CD4-positive, alpha-beta memory T cell (primary cell): ENCODE data around the gene MARCHF10. TPM values are rescaled to one million over a fixed set of nuclear protein-coding genes. Genes with fewer than 3 reads are reported as not detected.
A peak's percentile ranks its signal among the peaks of the same experiment; 100 is the strongest.
"Not testable (repeated sequence)": the region's sequence is repeated elsewhere in the genome, so short reads cannot be mapped to it uniquely, and the experiment has no call there.

ENCODE experiments used
- CTCF ChIA-PET: fragments of 350-600 bp; sonication (Branson Sonifier 250); formaldehyde crosslinking; loops from one replicate; lab custom pipeline; 2021; ENCODE audit warnings: inconsistent platforms; ENCODE audit not compliant: partially characterized antibody; lab: Charles Lee
- POLR2A ChIA-PET: fragments of 350-600 bp; sonication (Branson Sonifier 250); formaldehyde crosslinking; loops from one replicate; lab custom pipeline; 2021; ENCODE audit not compliant: partially characterized antibody; lab: Charles Lee
- DNase-seq, 5 donors: peaks; one replicate each; pipeline versions ENCODE4 v3.0.0 to v3.0.0-alpha.2; 2020 to 2022; ENCODE audit warnings: mixed read lengths in 1 of 5
- H3K27ac ChIP-seq: one replicate; pipeline ENCODE4 v1.7.0; 2013; ENCODE audit warnings: low read depth, low read length
- H3K27me3 ChIP-seq: 2 replicates; pipeline ENCODE4 v1.7.0; 2013; ENCODE audit warnings: mild to moderate bottlenecking, low read length, moderate library complexity; ENCODE audit not compliant: insufficient read depth
- H3K36me3 ChIP-seq: 2 replicates; pipeline ENCODE4 v1.7.0; 2013; ENCODE audit warnings: mild to moderate bottlenecking, low read length, moderate library complexity; ENCODE audit not compliant: insufficient read depth
- H3K4me1 ChIP-seq: 2 replicates; pipeline ENCODE4 v1.7.0; 2013; ENCODE audit warnings: mild to moderate bottlenecking, low read length, moderate library complexity; ENCODE audit not compliant: insufficient read depth
- H3K4me3 ChIP-seq, 2 donors: one replicate each; pipeline ENCODE4 v1.7.0; 2013; ENCODE audit warnings: low read length in 2 of 2, mild to moderate bottlenecking in 1 of 2
- H3K9me3 ChIP-seq, 2 donors: one replicate each; pipeline ENCODE4 v1.7.0; 2013; ENCODE audit warnings: low read length in 2 of 2, control low read depth in 1 of 2; ENCODE audit not compliant: control insufficient read depth in 1 of 2
- H3K27ac Mint-ChIP-seq, 7 donors: one replicate each; pipeline ENCODE4 v1.8.0; 2020 to 2021; ENCODE audit warnings: mixed read lengths in 7 of 7, mild to moderate bottlenecking in 6 of 7, inconsistent platforms in 3 of 7, moderate library complexity in 3 of 7
- H3K27me3 Mint-ChIP-seq, 2 donors: one replicate each; pipeline ENCODE4 v1.8.0; 2020 to 2021; ENCODE audit warnings: mixed read lengths in 2 of 2
- H3K36me3 Mint-ChIP-seq, 2 donors: one replicate each; pipeline ENCODE4 v1.8.0; 2020 to 2021; ENCODE audit warnings: mixed read lengths in 2 of 2, inconsistent platforms in 1 of 2, mild to moderate bottlenecking in 1 of 2
- H3K4me1 Mint-ChIP-seq, 4 donors: one replicate each; pipeline ENCODE4 v1.8.0; 2020 to 2021; ENCODE audit warnings: mixed read lengths in 4 of 4, mild to moderate bottlenecking in 1 of 4
- H3K4me3 Mint-ChIP-seq, 8 donors: one replicate each; pipeline ENCODE4 v1.8.0; 2020 to 2021; ENCODE audit warnings: mixed read lengths in 8 of 8, mild to moderate bottlenecking in 7 of 8, moderate library complexity in 6 of 8, inconsistent platforms in 3 of 8
- H3K9me3 Mint-ChIP-seq, 8 donors: one replicate each; pipeline ENCODE4 v1.8.0; 2020 to 2021; ENCODE audit warnings: mixed read lengths in 8 of 8, mild to moderate bottlenecking in 5 of 8, inconsistent platforms in 3 of 8, moderate library complexity in 1 of 8
- intact Hi-C: fragments of 100-400 bp; cut with micrococcal nuclease; formaldehyde crosslinking; loops from one replicate; pipeline ENCODE4 v1.15.1; 2023
- polyA plus RNA-seq, 2 donors: library from polyadenylated mRNA; unstranded; fragments of 300-500 nt; fragmentation: Illumina TruSeq; gene quantifications; one replicate each; pipeline ENCODE4 v1.2.3, GENCODE V29; 2021
- total RNA-seq, 2 experiments: library from RNA; stranded (reverse); gene quantifications; one replicate each; pipeline ENCODE4 v1.2.3, GENCODE V29; 2021

MARCHF10 gene
- total and polyA plus RNA-seq, 4 experiments from 2014 or later = 0.15 to 0.89 (median 0.45) TPM

- POLR2A ChIA-PET = no interaction called here
- H3K9me3 Mint-ChIP-seq = no peaks in the 10 kb centered on the region
- CTCF ChIA-PET = interaction anchor here (0.5 kb wide), 1 partner anchor 98 kb away, joined by 3 read pairs; no protein-coding TSS in a partner anchor
- Histone ChIP-seq H3K36me3 (no peaks in the 10 kb centered on the region), H3K9me3 (no peaks in the 10 kb centered on the region), H3K27ac (no peak overlapping the region), H3K27me3 (no peaks in the 10 kb centered on the region), H3K4me1 (no peaks in the 10 kb centered on the region), H3K4me3 (no peak overlapping the region)
- H3K4me1 Mint-ChIP-seq = no peaks in the 10 kb centered on the region
- DNase-seq = no peak
- no peaks in the 10 kb centered on the region for H3K36me3 Mint-ChIP-seq
- intact Hi-C loops = no loop called here
- peaks cover 0 to 2% of the 10 kb centered on the region in 2 donors for H3K27me3 Mint-ChIP-seq
- H3K4me3 Mint-ChIP-seq = no peak overlapping the region
- no peak overlapping the region for H3K27ac Mint-ChIP-seq
Observed at GRCh38 chr17:62692159-62692651, 115.9 kb downstream of the MARCHF10 start.

- POLR2A ChIA-PET, H3K9me3 ChIP-seq, H3K4me3 ChIP-seq, H3K36me3 Mint-ChIP-seq, H3K27ac Mint-ChIP-seq, H3K27me3 ChIP-seq, CTCF ChIA-PET, H3K36me3 ChIP-seq, H3K4me1 Mint-ChIP-seq, DNase-seq, H3K4me3 Mint-ChIP-seq, H3K9me3 Mint-ChIP-seq, H3K27ac ChIP-seq, intact Hi-C loops, H3K4me1 ChIP-seq, H3K27me3 Mint-ChIP-seq: not testable (repeated sequence)
Observed at GRCh38 chr17:62691589-62691915, 116.6 kb downstream of the MARCHF10 start.

- Mint-ChIP-seq H3K9me3 (no peaks in the 10 kb centered on the region), H3K4me3 (no peak overlapping the region), H3K36me3 (no peaks in the 10 kb centered on the region), H3K4me1 (no peaks in the 10 kb centered on the region), H3K27ac (no peak overlapping the region), H3K27me3 (peaks cover 0 to 2% of the 10 kb centered on the region in 2 donors)
- POLR2A ChIA-PET = no interaction called here
- no peaks in the 10 kb centered on the region for H3K27me3 ChIP-seq
- no peaks in the 10 kb centered on the region for H3K36me3 ChIP-seq
- intact Hi-C loops = no loop called here
- no peaks in the 10 kb centered on the region for H3K4me1 ChIP-seq
- no peak overlapping the region for H3K27ac ChIP-seq
- no peaks in the 10 kb centered on the region for H3K9me3 ChIP-seq
- H3K4me3 ChIP-seq = no peak overlapping the region
- CTCF ChIA-PET = interaction anchor here (0.9 kb wide), 1 partner anchor 34 kb away, joined by 3 read pairs; no protein-coding TSS in a partner anchor
- DNase-seq = no peak
Observed at GRCh38 chr17:62690168-62690897, 117.8 kb downstream of the MARCHF10 start.

GRCh38 chr17:62689441-62690167 is 118.5 kb downstream of the MARCHF10 start:
- Histone ChIP-seq H3K36me3 (no peaks in the 10 kb centered on the region), H3K27me3 (no peaks in the 10 kb centered on the region), H3K4me1 (no peaks in the 10 kb centered on the region), H3K27ac (no peak overlapping the region), H3K9me3 (no peaks in the 10 kb centered on the region), H3K4me3 (no peak overlapping the region)
- intact Hi-C loops = no loop called here
- Mint-ChIP-seq H3K9me3 (no peaks in the 10 kb centered on the region), H3K27ac (no peak overlapping the region), H3K4me1 (no peaks in the 10 kb centered on the region), H3K4me3 (no peak overlapping the region), H3K27me3 (peaks cover 0 to 2% of the 10 kb centered on the region in 2 donors), H3K36me3 (no peaks in the 10 kb centered on the region)
- CTCF ChIA-PET = interaction anchor here (0.9 kb wide), 1 partner anchor 35 kb away, joined by 3 read pairs; no protein-coding TSS in a partner anchor
- POLR2A ChIA-PET = no interaction called here
- no peak for DNase-seq

DNA sequence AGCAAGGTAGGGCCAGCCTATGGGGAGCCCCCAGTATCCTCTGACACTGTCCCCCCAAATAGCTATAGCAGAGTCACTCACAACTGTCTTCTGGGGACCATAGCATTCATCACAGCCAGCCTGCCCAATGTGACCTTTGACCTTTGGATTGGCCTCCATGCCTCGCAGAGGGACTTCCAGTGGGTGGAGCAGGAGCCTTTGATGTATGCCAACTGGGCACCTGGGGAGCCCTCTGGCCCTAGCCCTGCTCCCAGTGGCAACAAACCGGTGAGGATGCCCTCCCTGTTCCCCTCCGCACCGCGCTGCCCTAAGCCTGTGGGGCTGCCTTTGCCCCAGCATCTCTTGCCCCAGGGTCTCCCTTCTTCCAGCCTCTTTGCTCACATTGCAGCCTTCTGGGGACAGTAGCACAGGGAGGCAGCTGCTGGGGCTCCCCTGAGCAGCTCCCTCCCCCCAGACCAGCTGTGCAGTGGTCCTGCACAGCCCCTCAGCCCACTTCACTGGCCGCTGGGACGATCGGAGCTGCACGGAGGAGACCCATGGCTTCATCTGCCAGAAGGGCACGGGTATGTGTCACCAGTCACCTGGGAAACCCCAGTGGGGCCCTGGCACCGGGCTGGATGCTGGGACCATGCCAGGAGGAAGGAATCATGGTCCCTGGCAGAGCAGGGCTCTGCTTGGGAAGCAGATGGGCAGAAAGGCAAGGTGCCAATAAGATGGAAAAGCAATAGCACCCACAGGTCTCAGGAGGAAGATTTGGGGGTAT is 119.5 kb downstream of the MARCHF10 start:
- no peaks in the 10 kb centered on the region for H3K27me3 Mint-ChIP-seq
- no peak overlapping the region for H3K4me3 ChIP-seq
- no peaks in the 10 kb centered on the region for H3K9me3 ChIP-seq
- no peaks in the 10 kb centered on the region for H3K27me3 ChIP-seq
- H3K4me1 ChIP-seq = no peaks in the 10 kb centered on the region
- no peak overlapping the region for H3K27ac ChIP-seq
- DNase-seq = no peak
- no peaks in the 10 kb centered on the region for H3K9me3 Mint-ChIP-seq
- CTCF ChIA-PET = no interaction called here
- POLR2A ChIA-PET = no interaction called here
- H3K27ac Mint-ChIP-seq = no peak overlapping the region
- no peaks in the 10 kb centered on the region for H3K36me3 Mint-ChIP-seq
- no peaks in the 10 kb centered on the region for H3K4me1 Mint-ChIP-seq
- peak overlapping the region in 1 of 8 donors; percentile 53 for H3K4me3 Mint-ChIP-seq
- intact Hi-C loops = no loop called here
- no peaks in the 10 kb centered on the region for H3K36me3 ChIP-seq

DNA sequence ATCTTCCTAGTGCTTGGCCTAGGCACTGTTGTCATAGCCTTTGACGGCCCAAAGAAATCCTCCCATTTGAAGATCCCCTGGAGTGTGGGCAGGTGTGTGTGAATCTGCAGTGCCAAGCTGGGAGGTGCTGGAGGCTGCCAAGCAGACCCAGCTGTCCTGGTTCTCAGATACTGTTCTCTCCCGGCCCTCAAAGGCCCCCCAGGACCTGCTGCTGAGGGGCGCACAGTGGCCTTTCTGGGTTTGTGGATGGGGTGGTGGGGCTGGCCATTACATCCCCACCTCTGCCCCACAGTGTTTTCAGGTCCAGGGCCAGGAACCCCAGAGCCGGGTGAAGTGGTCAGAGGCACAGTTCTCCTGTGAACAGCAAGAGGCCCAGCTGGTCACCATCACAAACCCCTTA is 120.1 kb downstream of the MARCHF10 start:
- H3K4me1 Mint-ChIP-seq = no peaks in the 10 kb centered on the region
- CTCF ChIA-PET = no interaction called here

GRCh38 chr17:62684179-62684578 is 123.9 kb downstream of the MARCHF10 start:
- Histone ChIP-seq H3K9me3 (no peaks in the 10 kb centered on the region), H3K4me3 (no peak overlapping the region), H3K4me1 (no peaks in the 10 kb centered on the region), H3K27me3 (no peaks in the 10 kb centered on the region), H3K27ac (no peak overlapping the region), H3K36me3 (no peaks in the 10 kb centered on the region)
- intact Hi-C loops = no loop called here
- no peaks in the 10 kb centered on the region for H3K9me3 Mint-ChIP-seq
- CTCF ChIA-PET = no interaction called here
- H3K36me3 Mint-ChIP-seq = no peaks in the 10 kb centered on the region
- DNase-seq = no peak
- no peak overlapping the region for H3K27ac Mint-ChIP-seq
- H3K4me3 Mint-ChIP-seq = no peak overlapping the region
- H3K27me3 Mint-ChIP-seq = no peaks in the 10 kb centered on the region
- H3K4me1 Mint-ChIP-seq = no peaks in the 10 kb centered on the region
- POLR2A ChIA-PET = no interaction called here

More for the DNA sequence above, 120.1 kb downstream of the MARCHF10 start:
- Histone ChIP-seq H3K9me3 (no peaks in the 10 kb centered on the region), H3K27me3 (no peaks in the 10 kb centered on the region), H3K36me3 (no peaks in the 10 kb centered on the region), H3K27ac (no peak overlapping the region), H3K4me1 (no peaks in the 10 kb centered on the region), H3K4me3 (no peak overlapping the region)
- no peak for DNase-seq
- H3K4me3 Mint-ChIP-seq = no peak overlapping the region
- no peaks in the 10 kb centered on the region for H3K36me3 Mint-ChIP-seq
- intact Hi-C loops = no loop called here
- H3K9me3 Mint-ChIP-seq = no peaks in the 10 kb centered on the region
- POLR2A ChIA-PET = no interaction called here
- H3K27ac Mint-ChIP-seq = peak overlapping the region in 1 of 7 donors; percentile 42
- H3K27me3 Mint-ChIP-seq = no peaks in the 10 kb centered on the region
